K562 (cell line): ENCODE data around the gene HOXA4. TPM values are rescaled to one million over a fixed set of nuclear protein-coding genes. Genes with fewer than 3 reads are reported as not detected.

Source experiments
- ATAC-seq: fragments of 200-7000 bp; cut with Tn5 transposase; 3 replicates; pipeline ENCODE4 v1.9.1; 2020; ENCODE audit warnings: moderate library complexity
- BruUV-seq: library from RNA; stranded (reverse); fragments of 400-500 nt; replicated peaks from 2 replicates; lab custom pipeline; 2021; lab: Mats Ljungman, UMichigan
- CTCF ChIA-PET: fragments of 300-600 bp; formaldehyde crosslinking; extraction: SDS; loops from one replicate; lab custom pipeline; 2021; ENCODE audit warnings: low intra/inter-chr PET ratio; lab: Yijun Ruan, JAX
- POLR2A ChIA-PET: fragments of 300-600, 350-650 bp; sonication (Branson Sonifier 250); formaldehyde crosslinking; extraction: SDS; loops from one replicate; lab custom pipeline; 2021; ENCODE audit warnings: antibody characterized with exemption, inconsistent platforms; lab: Yijun Ruan, JAX
- DNase-seq, 4 experiments: peaks; one replicate each; pipeline versions ENCODE4 v3.0.0 to v3.0.0-alpha.2; 2011 to 2018; ENCODE audit warnings: low spot score in 3 of 4, mixed read lengths in 3 of 4; ENCODE audit errors: extremely low read depth in 1 of 4
- FAIRE-seq: peaks from 2 replicates; lab custom pipeline; 2011; peaks lifted over from hg19 to GRCh38; lab: Jason Lieb, UNC
- H2AFZ ChIP-seq: 2 replicates; pipeline ENCODE4 v1.6.0; 2011; ENCODE audit warnings: low read depth, low read length, control low read depth, inconsistent platforms
- H3K27ac ChIP-seq: fragments of 200-600 bp; 3 replicates; pipeline ENCODE4 v1.8.0; 2011; ENCODE audit warnings: low read depth, mild to moderate bottlenecking, control low read depth, inconsistent platforms, low read length, moderate library complexity, mixed read lengths; ENCODE audit errors: extremely low read depth
- H3K27me3 ChIP-seq, 2 experiments: fragments of 300-600 bp in 1 of 2; 2 replicates in 1 of 2; 3 replicates in 1 of 2; pipeline versions ENCODE4 v1.6.0 to v1.8.0; 2011; ENCODE audit warnings: inconsistent platforms in 2 of 2, low read length in 2 of 2, mild to moderate bottlenecking in 1 of 2, mixed read lengths in 1 of 2, moderate library complexity in 1 of 2; ENCODE audit not compliant: control insufficient read depth in 2 of 2, insufficient read depth in 2 of 2
- H3K36me3 ChIP-seq: fragments of 300-600 bp; 3 replicates; pipeline ENCODE4 v1.8.0; 2011; ENCODE audit warnings: mild to moderate bottlenecking, low read length, inconsistent platforms; ENCODE audit not compliant: control insufficient read depth, insufficient read depth
- H3K4me1 ChIP-seq, 2 experiments: fragments of 200-600 bp in 1 of 2; replicated peaks in 1 of 2; 2 replicates in 1 of 2; 3 replicates in 1 of 2; pipeline versions ENCODE4 v1.5.1 to v1.8.0; 2011; ENCODE audit warnings: inconsistent platforms in 2 of 2, low read length in 2 of 2, mild to moderate bottlenecking in 1 of 2, mixed read lengths in 1 of 2, moderate library complexity in 1 of 2; ENCODE audit not compliant: control insufficient read depth in 2 of 2, insufficient read depth in 2 of 2
- H3K4me2 ChIP-seq: 2 replicates; pipeline ENCODE4 v1.6.1; 2011; ENCODE audit warnings: low read length, control low read depth, inconsistent platforms, mixed read lengths; ENCODE audit not compliant: insufficient read depth
- H3K4me3 ChIP-seq: fragments of 200-600 bp; sonication (generic), shearing (Covaris generic); 2 replicates; pipeline ENCODE4 v1.5.1; 2016; ENCODE audit warnings: control low read depth, inconsistent platforms
- H3K79me2 ChIP-seq: fragments of 200-600 bp; 3 replicates; pipeline ENCODE4 v1.8.0; 2011; ENCODE audit warnings: low read length, inconsistent platforms; ENCODE audit not compliant: control insufficient read depth, insufficient read depth
- H3K9ac ChIP-seq, 2 experiments: 2 replicates each; pipeline versions ENCODE4 v1.6.0 to v1.6.1; 2011; ENCODE audit warnings: low read depth in 2 of 2, low read length in 2 of 2, control low read depth in 1 of 2, inconsistent platforms in 1 of 2, mild to moderate bottlenecking in 1 of 2, mixed read lengths in 1 of 2; ENCODE audit not compliant: insufficient read depth in 1 of 2
- H3K9me1 ChIP-seq: one replicate; pipeline ENCODE4 v1.6.0; 2011; ENCODE audit warnings: inconsistent platforms, mild to moderate bottlenecking, low read length, moderate library complexity; ENCODE audit not compliant: control insufficient read depth, insufficient read depth
- H3K9me3 ChIP-seq: replicated peaks from 2 replicates; pipeline ENCODE4 v1.5.1; 2011; ENCODE audit warnings: low read depth, low read length, inconsistent platforms; ENCODE audit not compliant: control insufficient read depth, insufficient read depth
- H4K20me1 ChIP-seq: replicated peaks from 2 replicates; pipeline ENCODE4 v1.6.1; 2011; ENCODE audit warnings: low read length, inconsistent platforms, mixed read lengths; ENCODE audit not compliant: control insufficient read depth, insufficient read depth
- CREB3 ChIP-seq: fragments of 450-650 bp; conservative IDR thresholded peaks from 2 replicates; pipeline ENCODE4 v1.6.1; 2016; ENCODE audit warnings: missing genetic modification characterization, low read depth, mild to moderate bottlenecking, missing compliant biosample characterization, moderate library complexity
- HINFP ChIP-seq: fragments of 450-650 bp; conservative IDR thresholded peaks from 2 replicates; pipeline ENCODE4 v1.6.1; 2016; ENCODE audit warnings: missing genetic modification characterization, low read depth, mild to moderate bottlenecking, control low read depth, missing compliant biosample characterization
- LARP7 ChIP-seq: fragments of 450-650 bp; IDR thresholded peaks from 2 replicates; pipeline ENCODE4 v1.6.1; 2016
- NR1H2 ChIP-seq: sonication (generic); formaldehyde crosslinking; IDR thresholded peaks from 2 replicates; pipeline ENCODE4 v1.4.0; 2020; ENCODE audit warnings: mild to moderate bottlenecking, missing genetic modification reagents
- NR4A1 ChIP-seq, 2 experiments: fragments of 250-450 bp in 1 of 2; fragments of 450-650 bp in 1 of 2; sonication (Bioruptor Pico) in 1 of 2; IDR thresholded peaks; 2 replicates each; pipeline versions ENCODE4 v1.4.0 to v1.6.1; 2016 to 2020; ENCODE audit warnings: mild to moderate bottlenecking in 2 of 2, missing compliant biosample characterization in 1 of 2, missing genetic modification characterization in 1 of 2, moderate library complexity in 1 of 2
- WGBS: fragments of 100-300 bp; shearing (Covaris generic); methylation state at CpG from one replicate; pipeline ENCODE4 v1.1.6; 2016; ENCODE audit warnings: low coverage, mixed read lengths; ENCODE audit not compliant: insufficient coverage; ENCODE audit errors: missing lambda C conversion rate; 5-methylcytosine and 5-hydroxymethylcytosine counted together
- in situ Hi-C: fragments of 300-500 bp; cut with MboI; formaldehyde crosslinking; loops from 4 replicates; pipeline ENCODE4 v1.15.0; 2018; ENCODE audit warnings: inconsistent platforms, mixed read lengths
- intact Hi-C: fragments of 100-400 bp; cut with micrococcal nuclease; formaldehyde crosslinking; loops from 2 replicates; pipeline ENCODE4 v1.14.2; 2022
- polyA plus RNA-seq, 8 experiments: library from polyadenylated mRNA; depleted of rRNA in 4 of 8; stranded (reverse) in 5 of 8; unstranded in 3 of 8; fragments of >200 nt; fragmentation: Nextera tagmentation in 2 of 8; fragmentation: Illumina TruSeq in 1 of 8; extraction: Ambion mirVana in 2 of 8; extraction: Trizol in 1 of 8; gene quantifications; 2 replicates each; pipeline versions ENCODE4 v1.2.1 to v1.2.3, GENCODE V29; 2011 to 2014; ENCODE audit warnings: inconsistent platforms in 1 of 8, missing spikeins in 1 of 8
- total RNA-seq, 7 experiments: library from RNA; depleted of rRNA in 6 of 7; stranded (reverse); fragments of >200 nt in 6 of 7; fragmentation: Illumina TruSeq in 2 of 7; extraction: Trizol in 2 of 7; gene quantifications; 2 replicates each; pipeline versions ENCODE4 v1.2.1 to v1.2.3, GENCODE V29; 2011 to 2021; ENCODE audit warnings: low replicate concordance in 1 of 7

HOXA4 gene
- total and polyA plus RNA-seq, 9 of the 15 experiments (the other 6 are each of a cell fraction or from before 2014, with no cell fraction given): not detected

GRCh38 chr7:27104341-27105058, 26.1 kb downstream of the HOXA4 start (continued):
- TF ChIP-seq CREB3 (tag) (no peak), HINFP (tag) (no peak), NR4A1 (CRISPR knock-in tag; IDR thresholded peaks at IDR 0.05) (no peak), NR4A1 (tag; IDR thresholded peaks at IDR 0.05) (no peak)

GRCh38 chr7:27103489-27104226, 26.9 kb downstream of the HOXA4 start:
- H3K9me3 ChIP-seq: no peaks in the 10 kb centered on the region
- in situ Hi-C loops: no loop called here
- intact Hi-C loops: no loop called here
- no peak overlapping the region for H3K4me3 ChIP-seq
- no peaks in the 10 kb centered on the region for H3K36me3 ChIP-seq
- CTCF ChIA-PET: no interaction called here
- peaks cover 72 to 74% of the 10 kb centered on the region in 2 experiments for H3K27me3 ChIP-seq
- H2AFZ ChIP-seq: no peak overlapping the region
- TF ChIP-seq LARP7 (no peak), NR1H2 (no peak)
- H3K9ac ChIP-seq: no peak overlapping the region
- BruUV-seq: no TSS peak
- peaks cover 0 to 11% of the 10 kb centered on the region in 2 experiments; a peak in 2 of 5 replicates for H3K4me1 ChIP-seq
- WGBS: 4% methylated on average over 18 of the region's 35 CpGs
- ATAC-seq (no peak), DNase-seq (no peak), FAIRE-seq (no peak)
- POLR2A ChIA-PET: no interaction called here
- no peaks in the 10 kb centered on the region for H4K20me1 ChIP-seq
- no peaks in the 10 kb centered on the region for H3K79me2 ChIP-seq
- H3K4me2 ChIP-seq: no peak overlapping the region
- no peak overlapping the region for H3K27ac ChIP-seq
- H3K9me1 ChIP-seq: no peaks in the 10 kb centered on the region
